ENCODE results near the gene ITPRIPL1. TPM values are rescaled to one million over a fixed set of nuclear protein-coding genes. Genes with fewer than 3 reads are reported as not detected.
A peak's percentile ranks its signal among the peaks of the same experiment; 100 is the strongest.

ITPRIPL1 gene
- total RNA-seq, 4 donors from 2014 or later = 0.98 to 4.2 (median 2.2) TPM

- H3K4me1 ChIP-seq = peaks cover 0 to 10% (median 0%) of the 10 kb centered on the region in 4 donors
- peaks cover 2 to 100% (median 69%) of the 10 kb centered on the region in 3 donors for H3K36me3 ChIP-seq
- no peak overlapping the region for H3K4me3 ChIP-seq
- DNase-seq (ENCODE audit: low spot score in 2 of 2) = no peak
- H3K27ac ChIP-seq = no peak overlapping the region
- WGBS, 2 donors = 85 to 88% methylated on average over 5 of the region's 5 CpGs
- no peaks in the 10 kb centered on the region for H3K27me3 ChIP-seq
- no peaks in the 10 kb centered on the region for H3K9me3 ChIP-seq
- no peak for TF ChIP-seq POLR2A (IDR thresholded peaks at IDR 0.05)
- no peak for TF ChIP-seq CTCF (IDR thresholded peaks at IDR 0.05)
- TF ChIP-seq EP300 (IDR thresholded peaks at IDR 0.05) = no peak
These were observed 28.2 kb upstream of the ITPRIPL1 start for GRCh38 chr2:96296925-96297324.

- no peak overlapping the region for H3K27ac ChIP-seq
- DNase-seq (ENCODE audit: low spot score in 2 of 2) = no peak
- H3K27me3 ChIP-seq = no peaks in the 10 kb centered on the region
- peaks cover 2 to 73% (median 40%) of the 10 kb centered on the region in 3 donors for H3K36me3 ChIP-seq
- WGBS, 2 donors = 74 to 78% methylated on average over 1 of the region's 1 CpG
- no peaks in the 10 kb centered on the region for H3K9me3 ChIP-seq
- H3K4me1 ChIP-seq = peaks cover 0 to 51% (median 15%) of the 10 kb centered on the region in 4 donors
- no peak overlapping the region for H3K4me3 ChIP-seq
- TF ChIP-seq POLR2A (IDR thresholded peaks at IDR 0.05) = no peak
These were observed 23.3 kb upstream of the ITPRIPL1 start for GRCh38 chr2:96301865-96302264.

GRCh38 chr2:96304606-96305005 lies 20.5 kb upstream of the ITPRIPL1 start:
- Histone ChIP-seq H3K4me3 (peak overlapping the region; percentile 89 to 96 (median 94)), H3K27me3 (no peaks in the 10 kb centered on the region), H3K36me3 (peaks cover 0 to 46% (median 19%) of the 10 kb centered on the region in 3 donors), H3K27ac (peak overlapping the region in 3 of 4 donors; percentile 53 to 93 (median 90)), H3K9me3 (no peaks in the 10 kb centered on the region), H3K4me1 (peaks cover 0 to 51% (median 15%) of the 10 kb centered on the region in 4 donors)
- TF ChIP-seq EP300 (IDR thresholded peaks at IDR 0.05) (no peak), POLR2A (IDR thresholded peaks at IDR 0.05) (no peak), CTCF (IDR thresholded peaks at IDR 0.05) (no peak)
- WGBS, 2 donors = 69 to 72% methylated on average over 11 of the region's 11 CpGs
- DNase-seq (ENCODE audit: low spot score in 2 of 2) = no peak

GRCh38 chr2:96305091-96305978 lies 19.8 kb upstream of the ITPRIPL1 start, which contains the start of gene SNRNP200:
TSS of gene SNRNP200 (minus strand) at chr2:96305546. CDS start at chr2:96305437, 109 bp downstream.
- peak; percentile 67 to 78 for DNase-seq (ENCODE audit: low spot score in 2 of 2)
- peak; percentile 90 to 96 for TF ChIP-seq EP300 (IDR thresholded peaks at IDR 0.05)
- peak in 1 of 5 experiments; percentile 9 for TF ChIP-seq CTCF (IDR thresholded peaks at IDR 0.05)
- peak; percentile 70 to 83 for TF ChIP-seq POLR2A (IDR thresholded peaks at IDR 0.05)
- 1% methylated on average over 47 to 57 of the region's 61 CpGs for WGBS, 2 donors
- Histone ChIP-seq H3K4me1 (peaks cover 0 to 51% (median 15%) of the 10 kb centered on the region in 4 donors), H3K36me3 (peaks cover 0 to 38% (median 19%) of the 10 kb centered on the region in 3 donors), H3K27me3 (no peaks in the 10 kb centered on the region), H3K4me3 (peak within 1 kb of the TSS; percentile 89 to 96 (median 94)), H3K27ac (peak within 1 kb of the TSS; percentile 53 to 93 (median 85)), H3K9me3 (no peaks in the 10 kb centered on the region)

GRCh38 chr2:96305979-96306308 lies 19.2 kb upstream of the ITPRIPL1 start:
- no peaks in the 10 kb centered on the region for H3K9me3 ChIP-seq
- H3K36me3 ChIP-seq = peaks cover 0 to 32% (median 19%) of the 10 kb centered on the region in 3 donors
- DNase-seq (ENCODE audit: low spot score in 2 of 2) = no peak
- H3K27ac ChIP-seq = peak overlapping the region; percentile 53 to 93 (median 85)
- 14 to 21% methylated on average over 9 of the region's 9 CpGs for WGBS, 2 donors
- peaks cover 0 to 51% (median 15%) of the 10 kb centered on the region in 4 donors for H3K4me1 ChIP-seq
- H3K27me3 ChIP-seq = no peaks in the 10 kb centered on the region
- peak overlapping the region; percentile 89 to 96 (median 94) for H3K4me3 ChIP-seq
- no peak for TF ChIP-seq EP300 (IDR thresholded peaks at IDR 0.05)
- no peak for TF ChIP-seq CTCF (IDR thresholded peaks at IDR 0.05)
- no peak for TF ChIP-seq POLR2A (IDR thresholded peaks at IDR 0.05)
